Osteocyte (in vitro differentiated cells): Measurements from ENCODE around the gene RIPK3. TPM values are rescaled to one million over a fixed set of nuclear protein-coding genes. Genes with fewer than 3 reads are reported as not detected.
A peak's percentile ranks its signal among the peaks of the same experiment; 100 is the strongest.

ENCODE experiments used
- DNase-seq: peaks from one replicate; pipeline ENCODE4 v3.0.0; 2021; ENCODE audit warnings: mixed read lengths; ENCODE audit not compliant: unreplicated experiment; ENCODE audit errors: extremely low spot score
- H3K27ac Mint-ChIP-seq: one replicate; pipeline ENCODE4 v1.8.0; 2021; ENCODE audit warnings: mild to moderate bottlenecking, mixed read lengths; ENCODE audit not compliant: unreplicated experiment
- H3K27me3 Mint-ChIP-seq: one replicate; pipeline ENCODE4 v1.8.0; 2021; ENCODE audit warnings: mixed read lengths; ENCODE audit not compliant: unreplicated experiment
- H3K36me3 Mint-ChIP-seq: one replicate; pipeline ENCODE4 v1.8.0; 2021; ENCODE audit warnings: mixed read lengths; ENCODE audit not compliant: unreplicated experiment
- H3K4me1 Mint-ChIP-seq: one replicate; pipeline ENCODE4 v1.8.0; 2021; ENCODE audit warnings: mixed read lengths; ENCODE audit not compliant: unreplicated experiment
- H3K4me3 Mint-ChIP-seq: one replicate; pipeline ENCODE4 v1.8.0; 2021; ENCODE audit warnings: mild to moderate bottlenecking, moderate library complexity, mixed read lengths; ENCODE audit not compliant: unreplicated experiment
- H3K9me3 Mint-ChIP-seq: one replicate; pipeline ENCODE4 v1.8.0; 2021; ENCODE audit warnings: mixed read lengths; ENCODE audit not compliant: unreplicated experiment
- CTCF ChIP-seq: fragments of 200-600 bp; sonication (generic); IDR thresholded peaks from 2 replicates; pipeline ENCODE4 v1.5.0; 2021; ENCODE audit warnings: antibody characterized with exemption, mild to moderate bottlenecking, moderate library complexity
- total RNA-seq: library from RNA; stranded (reverse); gene quantifications from 2 replicates; pipeline ENCODE4 v1.2.1, GENCODE V29; 2021

Gene RIPK3
- total RNA-seq, 1 donor from 2014 or later, result 0.78 TPM

- TF ChIP-seq CTCF, result peak; percentile 95
- H3K4me3 Mint-ChIP-seq, result peak overlapping the region; percentile 95
- H3K27ac Mint-ChIP-seq, result peak overlapping the region; percentile 100
- DNase-seq, result peak; percentile 95
- no peaks in the 10 kb centered on the region for H3K9me3 Mint-ChIP-seq
- peaks cover 32% of the 10 kb centered on the region for H3K4me1 Mint-ChIP-seq
- no peaks in the 10 kb centered on the region for H3K36me3 Mint-ChIP-seq
- no peaks in the 10 kb centered on the region for H3K27me3 Mint-ChIP-seq
Observed at GRCh38 chr14:24365600-24366412, 26.0 kb upstream of the RIPK3 start.

GRCh38 chr14:24364841-24365240, 25.1 kb upstream of the RIPK3 start:
- TF ChIP-seq CTCF, result no peak
- Mint-ChIP-seq H3K4me1 (peaks cover 28% of the 10 kb centered on the region), H3K9me3 (no peaks in the 10 kb centered on the region), H3K4me3 (no peak overlapping the region), H3K36me3 (no peaks in the 10 kb centered on the region), H3K27me3 (no peaks in the 10 kb centered on the region), H3K27ac (peak overlapping the region; percentile 100)
- DNase-seq, result no peak

GRCh38 chr14:24363401-24363800, 23.6 kb upstream of the RIPK3 start:
- no peak for DNase-seq
- no peaks in the 10 kb centered on the region for H3K27me3 Mint-ChIP-seq
- no peak for TF ChIP-seq CTCF
- no peak overlapping the region for H3K27ac Mint-ChIP-seq
- H3K36me3 Mint-ChIP-seq, result no peaks in the 10 kb centered on the region
- peaks cover 22% of the 10 kb centered on the region for H3K4me1 Mint-ChIP-seq
- no peak overlapping the region for H3K4me3 Mint-ChIP-seq
- no peaks in the 10 kb centered on the region for H3K9me3 Mint-ChIP-seq

- H3K4me3 Mint-ChIP-seq, result no peak overlapping the region
- H3K36me3 Mint-ChIP-seq, result no peaks in the 10 kb centered on the region
- no peak for TF ChIP-seq CTCF
- H3K4me1 Mint-ChIP-seq, result peaks cover 18% of the 10 kb centered on the region
- H3K27ac Mint-ChIP-seq, result no peak overlapping the region
- DNase-seq, result no peak
- no peaks in the 10 kb centered on the region for H3K27me3 Mint-ChIP-seq
- H3K9me3 Mint-ChIP-seq, result no peaks in the 10 kb centered on the region
Observed at GRCh38 chr14:24362241-24362960, 22.6 kb upstream of the RIPK3 start.

GRCh38 chr14:24361326-24361725, 21.5 kb upstream of the RIPK3 start:
- no peaks in the 10 kb centered on the region for H3K36me3 Mint-ChIP-seq
- no peak for TF ChIP-seq CTCF
- peaks cover 15% of the 10 kb centered on the region for H3K4me1 Mint-ChIP-seq
- no peak overlapping the region for H3K4me3 Mint-ChIP-seq
- H3K27me3 Mint-ChIP-seq, result no peaks in the 10 kb centered on the region
- H3K27ac Mint-ChIP-seq, result no peak overlapping the region
- no peaks in the 10 kb centered on the region for H3K9me3 Mint-ChIP-seq
- DNase-seq, result no peak
